Mesendoderm (in vitro differentiated cells): Measurements from ENCODE around the gene GALNT18.

Source experiments
- DNase-seq: peaks from one replicate; pipeline ENCODE4 v3.0.0; 2013
- H2AK5ac ChIP-seq: 2 replicates; pipeline ENCODE4 v1.6.1; 2013; ENCODE audit warnings: low read length, inconsistent platforms
- H2BK120ac ChIP-seq: 2 replicates; pipeline ENCODE4 v1.6.1; 2013; ENCODE audit warnings: low read depth, mild to moderate bottlenecking, low read length, moderate library complexity, mixed read lengths
- H2BK15ac ChIP-seq: replicated peaks from 2 replicates; pipeline ENCODE4 v1.6.1; 2013; ENCODE audit warnings: low read depth, mild to moderate bottlenecking, moderate library complexity
- H2BK5ac ChIP-seq: 2 replicates; pipeline ENCODE4 v1.6.1; 2013; ENCODE audit warnings: low read length, inconsistent platforms
- H3K18ac ChIP-seq: 2 replicates; pipeline ENCODE4 v1.6.1; 2013; ENCODE audit warnings: mild to moderate bottlenecking, low read length, mixed read lengths
- H3K23ac ChIP-seq: one replicate; pipeline ENCODE4 v1.6.1; 2013; ENCODE audit warnings: low read length
- H3K27ac ChIP-seq: 2 replicates; pipeline ENCODE4 v1.5.1; 2013; ENCODE audit warnings: low read depth, mild to moderate bottlenecking, inconsistent platforms, low read length, moderate library complexity
- H3K27me3 ChIP-seq: 2 replicates; pipeline ENCODE4 v1.6.1; 2013; ENCODE audit warnings: low read length, control low read depth, mild to moderate bottlenecking, inconsistent platforms; ENCODE audit not compliant: insufficient read depth, poor library complexity
- H3K36me3 ChIP-seq: 2 replicates; pipeline ENCODE4 v1.6.1; 2013; ENCODE audit warnings: low read length, inconsistent platforms; ENCODE audit not compliant: control insufficient read depth, insufficient read depth
- H3K4ac ChIP-seq: one replicate; pipeline ENCODE4 v1.6.1; 2013; ENCODE audit warnings: low read depth, mild to moderate bottlenecking, low read length, moderate library complexity
- H3K4me1 ChIP-seq: 2 replicates; pipeline ENCODE4 v1.6.1; 2013; ENCODE audit warnings: low read depth, low read length, inconsistent platforms; ENCODE audit not compliant: control insufficient read depth
- H3K4me2 ChIP-seq: 2 replicates; pipeline ENCODE4 v1.6.1; 2013; ENCODE audit warnings: low read length
- H3K4me3 ChIP-seq: 2 replicates; pipeline ENCODE4 v1.5.1; 2013; ENCODE audit warnings: mild to moderate bottlenecking, low read length
- H3K56ac ChIP-seq: one replicate; pipeline ENCODE4 v1.6.1; 2013; ENCODE audit warnings: low read length
- H3K79me1 ChIP-seq: 2 replicates; pipeline ENCODE4 v1.6.1; 2013; ENCODE audit warnings: low read length, inconsistent platforms
- H3K79me2 ChIP-seq: 2 replicates; pipeline ENCODE4 v1.6.1; 2013; ENCODE audit warnings: mild to moderate bottlenecking, low read length; ENCODE audit not compliant: control insufficient read depth, insufficient read depth
- H3K9ac ChIP-seq: 2 replicates; pipeline ENCODE4 v1.6.1; 2013; ENCODE audit warnings: low read length, inconsistent platforms
- H4K5ac ChIP-seq: one replicate; pipeline ENCODE4 v1.6.1; 2013; ENCODE audit warnings: low read length
- H4K8ac ChIP-seq: one replicate; pipeline ENCODE4 v1.6.1; 2013; ENCODE audit warnings: low read depth, mild to moderate bottlenecking, control low read depth, low read length, moderate library complexity
- WGBS: extraction: QIAGEN DNeasy Blood & Tissue Kit; methylation state at CpG from one replicate; pipeline ENCODE4 v1.1.7; 2013; ENCODE audit warnings: low lambda C conversion rate, missing lambda C conversion rate; ENCODE audit not compliant: insufficient coverage; ENCODE audit errors: extremely low coverage; 5-methylcytosine and 5-hydroxymethylcytosine counted together

Gene GALNT18

GRCh38 chr11:11480971-11481370, 140.8 kb downstream of the GALNT18 start:
- Histone ChIP-seq H2AK5ac (no peak overlapping the region), H3K23ac (no peak overlapping the region), H3K79me1 (no peaks in the 10 kb centered on the region), H3K27ac (no peak overlapping the region), H3K27me3 (no peaks in the 10 kb centered on the region), H4K5ac (no peak overlapping the region), H3K4ac (no peak overlapping the region), H2BK5ac (no peak overlapping the region), H3K9ac (no peak overlapping the region), H4K8ac (no peak overlapping the region), H3K4me2 (no peak overlapping the region), H3K36me3 (no peaks in the 10 kb centered on the region), H3K4me3 (no peak overlapping the region), H3K56ac (no peak overlapping the region), H2BK120ac (no peak overlapping the region), H3K18ac (no peak overlapping the region), H3K79me2 (no peaks in the 10 kb centered on the region), H2BK15ac (no peak overlapping the region), H3K4me1 (peaks cover 3% of the 10 kb centered on the region)
- WGBS: no CpG with 5 or more reads among the region's 3 CpGs
- DNase-seq: no peak

GRCh38 chr11:11478687-11479086, 143.1 kb downstream of the GALNT18 start:
- Histone ChIP-seq H3K27ac (no peak overlapping the region), H3K9ac (no peak overlapping the region), H3K23ac (no peak overlapping the region), H3K4me3 (no peak overlapping the region), H2BK5ac (no peak overlapping the region), H2BK120ac (no peak overlapping the region), H3K4ac (no peak overlapping the region), H3K27me3 (no peaks in the 10 kb centered on the region), H3K79me2 (no peaks in the 10 kb centered on the region), H4K8ac (no peak overlapping the region), H4K5ac (no peak overlapping the region), H3K4me2 (no peak overlapping the region), H3K18ac (no peak overlapping the region), H2AK5ac (no peak overlapping the region), H3K56ac (no peak overlapping the region), H3K36me3 (no peaks in the 10 kb centered on the region), H3K4me1 (peaks cover 3% of the 10 kb centered on the region), H3K79me1 (no peaks in the 10 kb centered on the region), H2BK15ac (no peak overlapping the region)
- WGBS: no CpG with 5 or more reads among the region's 12 CpGs
- DNase-seq: peak; percentile 85

- no peak overlapping the region for H3K23ac ChIP-seq
- H2BK120ac ChIP-seq: no peak overlapping the region
- H3K27me3 ChIP-seq: no peaks in the 10 kb centered on the region
- no peak overlapping the region for H3K9ac ChIP-seq
- no peak for DNase-seq
- H3K56ac ChIP-seq: no peak overlapping the region
- H3K79me1 ChIP-seq: no peaks in the 10 kb centered on the region
- H4K8ac ChIP-seq: no peak overlapping the region
- H2AK5ac ChIP-seq: no peak overlapping the region
- H3K4me1 ChIP-seq: peaks cover 3% of the 10 kb centered on the region
- H3K27ac ChIP-seq: no peak overlapping the region
- no peak overlapping the region for H3K4me3 ChIP-seq
- no peak overlapping the region for H3K4ac ChIP-seq
- H3K18ac ChIP-seq: no peak overlapping the region
- WGBS: no CpG with 5 or more reads among the region's 2 CpGs
- H3K79me2 ChIP-seq: no peaks in the 10 kb centered on the region
- H4K5ac ChIP-seq: no peak overlapping the region
- no peaks in the 10 kb centered on the region for H3K36me3 ChIP-seq
- no peak overlapping the region for H2BK15ac ChIP-seq
- H3K4me2 ChIP-seq: no peak overlapping the region
- no peak overlapping the region for H2BK5ac ChIP-seq
Measured at GRCh38 chr11:11477695-11478420, 143.9 kb downstream of the GALNT18 start.

GRCh38 chr11:11476971-11477645, 144.7 kb downstream of the GALNT18 start:
- Histone ChIP-seq H2BK5ac (no peak overlapping the region), H3K4me3 (no peak overlapping the region), H3K79me2 (no peaks in the 10 kb centered on the region), H3K36me3 (no peaks in the 10 kb centered on the region), H3K27ac (no peak overlapping the region), H2BK120ac (no peak overlapping the region), H3K23ac (no peak overlapping the region), H2AK5ac (no peak overlapping the region), H2BK15ac (no peak overlapping the region), H4K5ac (no peak overlapping the region), H3K4me2 (no peak overlapping the region), H3K56ac (no peak overlapping the region), H4K8ac (no peak overlapping the region), H3K4ac (no peak overlapping the region), H3K18ac (no peak overlapping the region), H3K27me3 (no peaks in the 10 kb centered on the region), H3K4me1 (peaks cover 3% of the 10 kb centered on the region), H3K79me1 (no peaks in the 10 kb centered on the region), H3K9ac (no peak overlapping the region)
- WGBS: no CpG with 5 or more reads among the region's 4 CpGs
- no peak for DNase-seq

GRCh38 chr11:11476499-11476898, 145.3 kb downstream of the GALNT18 start:
- peaks cover 3% of the 10 kb centered on the region for H3K4me1 ChIP-seq
- no peak overlapping the region for H3K56ac ChIP-seq
- WGBS: no CpG with 5 or more reads among the region's 2 CpGs
- H3K36me3 ChIP-seq: no peaks in the 10 kb centered on the region
- H4K5ac ChIP-seq: no peak overlapping the region
- no peak overlapping the region for H3K23ac ChIP-seq
- no peaks in the 10 kb centered on the region for H3K27me3 ChIP-seq
- H3K4me2 ChIP-seq: no peak overlapping the region
- no peak overlapping the region for H3K27ac ChIP-seq
- H4K8ac ChIP-seq: no peak overlapping the region
- H3K9ac ChIP-seq: no peak overlapping the region
- no peaks in the 10 kb centered on the region for H3K79me2 ChIP-seq
- H3K18ac ChIP-seq: no peak overlapping the region
- H2BK120ac ChIP-seq: no peak overlapping the region
- no peak overlapping the region for H2BK5ac ChIP-seq
- no peak overlapping the region for H3K4me3 ChIP-seq
- H2BK15ac ChIP-seq: no peak overlapping the region
- no peak overlapping the region for H2AK5ac ChIP-seq
- no peak for DNase-seq
- no peaks in the 10 kb centered on the region for H3K79me1 ChIP-seq
- no peak overlapping the region for H3K4ac ChIP-seq
